HG03066 (cell line): ENCODE data around the gene PDZRN4.
"Not testable (repeated sequence)": the region's sequence is repeated elsewhere in the genome, so short reads cannot be mapped to it uniquely, and the experiment has no call there.

Experiments used
- ATAC-seq: cut with Tn5 transposase; IDR thresholded peaks from one replicate; pipeline ENCODE4 v1.9.1; 2021; ENCODE audit warnings: low read depth; ENCODE audit not compliant: unreplicated experiment

Gene PDZRN4

DNA sequence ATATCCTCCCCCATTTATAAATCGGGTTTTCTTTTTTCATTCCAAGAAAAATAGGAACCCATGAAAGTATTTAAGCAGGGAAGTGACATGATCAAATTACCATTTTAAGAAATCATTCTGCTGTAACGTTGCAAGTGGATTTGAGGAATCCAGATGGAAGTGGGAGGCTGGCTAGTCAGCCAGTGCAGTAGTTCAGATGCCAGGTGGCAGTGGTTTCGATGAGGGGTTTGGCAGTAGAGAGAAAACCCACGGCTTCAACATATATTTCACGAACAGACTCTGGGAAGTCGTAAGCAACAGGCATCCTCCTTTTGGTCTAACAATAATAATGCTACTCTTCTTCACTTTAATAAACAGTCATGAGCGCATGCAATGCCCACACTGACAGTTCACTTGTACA lies 25.0 kb downstream of the PDZRN4 start:
- no peak for ATAC-seq

DNA sequence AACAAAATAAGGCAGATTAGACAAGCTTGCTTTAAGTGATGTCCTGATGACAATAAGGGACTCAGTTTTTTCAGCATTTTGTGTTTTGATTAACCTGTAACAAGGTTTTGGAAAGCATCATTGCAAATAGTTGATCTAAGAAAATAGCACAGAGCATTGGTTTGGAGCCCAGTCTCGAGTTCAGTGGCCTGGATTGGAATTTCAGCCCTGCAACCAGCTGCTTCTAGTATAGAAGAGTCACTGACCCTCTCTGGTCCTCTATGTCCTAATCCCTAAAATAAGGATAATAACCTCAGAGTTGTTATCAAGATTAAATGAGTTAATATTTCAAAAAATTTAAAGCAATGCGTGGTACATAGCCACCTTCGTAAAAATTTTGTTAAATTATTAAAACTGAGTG lies 25.5 kb downstream of the PDZRN4 start:
- no peak for ATAC-seq

DNA sequence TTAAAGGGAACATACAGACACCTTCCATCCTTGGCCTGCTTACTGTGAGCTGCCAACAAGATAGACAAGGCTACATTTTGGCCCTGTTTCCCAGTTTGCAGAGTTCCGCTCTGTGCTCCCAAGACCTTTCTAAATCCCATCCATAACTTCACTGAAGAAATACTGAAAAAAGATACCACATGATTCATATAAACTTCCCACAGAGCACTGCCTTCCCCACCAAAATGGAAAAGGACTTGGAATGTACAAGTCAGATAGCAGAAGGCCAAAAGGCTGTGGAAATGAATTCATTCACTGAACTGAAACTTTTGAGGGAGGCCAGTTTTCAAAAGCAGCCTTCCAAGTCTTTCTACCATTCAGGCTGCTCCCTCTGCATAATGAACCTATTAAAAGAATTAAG lies 29.6 kb downstream of the PDZRN4 start:
- ATAC-seq, result no peak

DNA sequence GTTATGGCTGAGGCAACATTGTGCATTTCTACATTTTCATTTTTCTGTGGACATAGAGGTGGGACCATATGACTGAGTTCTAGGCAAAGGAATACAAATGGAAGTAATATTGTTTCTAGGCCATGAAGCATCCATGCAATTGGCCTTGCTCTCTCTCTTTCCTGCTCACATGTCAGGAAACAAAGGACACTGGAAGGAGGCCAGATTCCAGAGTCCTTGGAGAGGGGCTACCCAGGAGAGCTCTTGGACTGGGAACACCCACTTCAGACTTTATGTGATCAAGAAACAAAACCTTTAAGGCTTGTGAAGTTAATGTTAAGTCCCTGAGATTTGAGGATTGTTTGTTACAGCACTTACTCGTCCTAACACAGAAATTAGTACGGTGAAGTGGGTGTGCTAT lies 32.8 kb downstream of the PDZRN4 start:
- ATAC-seq, result no peak

DNA sequence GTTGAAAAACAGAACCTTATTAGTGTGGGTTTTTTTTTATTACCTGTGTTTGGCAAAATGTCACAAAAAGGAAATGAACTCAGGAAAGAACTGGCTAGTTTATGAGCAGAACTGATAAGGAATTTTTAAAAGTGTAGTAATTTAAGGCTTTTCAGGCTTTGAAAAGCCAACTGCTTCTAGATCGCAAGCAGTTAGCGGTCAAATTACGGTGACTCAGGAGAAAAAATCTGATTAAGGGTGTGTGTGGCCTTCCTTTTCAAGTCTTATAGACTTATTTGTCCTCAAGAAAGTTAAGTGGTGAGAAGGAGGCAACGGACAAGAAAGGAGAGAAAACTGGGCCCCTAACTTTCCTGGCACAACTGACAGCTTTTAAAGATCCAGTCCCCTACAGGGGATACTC lies 33.4 kb downstream of the PDZRN4 start:
- no peak for ATAC-seq

DNA sequence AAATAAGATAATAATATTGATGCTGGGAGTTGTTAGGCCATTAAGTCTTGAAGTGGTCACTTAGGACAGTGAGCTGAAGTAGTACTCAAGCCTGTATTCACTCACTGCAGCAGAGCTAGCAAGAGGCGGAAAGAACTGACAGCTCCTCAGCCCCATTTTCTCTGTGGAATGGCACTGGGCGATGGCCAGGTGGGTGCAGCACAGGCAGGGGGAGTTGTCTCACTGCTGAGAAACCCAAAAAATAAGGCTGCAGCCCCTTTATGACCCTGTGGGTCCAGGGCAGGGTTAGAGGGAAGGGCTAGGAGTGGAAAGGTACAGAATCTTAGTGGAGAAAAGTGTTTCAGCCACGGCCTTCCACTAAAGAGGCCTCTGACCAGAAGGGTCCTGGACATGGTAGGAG lies 35.5 kb downstream of the PDZRN4 start:
- no peak for ATAC-seq

DNA sequence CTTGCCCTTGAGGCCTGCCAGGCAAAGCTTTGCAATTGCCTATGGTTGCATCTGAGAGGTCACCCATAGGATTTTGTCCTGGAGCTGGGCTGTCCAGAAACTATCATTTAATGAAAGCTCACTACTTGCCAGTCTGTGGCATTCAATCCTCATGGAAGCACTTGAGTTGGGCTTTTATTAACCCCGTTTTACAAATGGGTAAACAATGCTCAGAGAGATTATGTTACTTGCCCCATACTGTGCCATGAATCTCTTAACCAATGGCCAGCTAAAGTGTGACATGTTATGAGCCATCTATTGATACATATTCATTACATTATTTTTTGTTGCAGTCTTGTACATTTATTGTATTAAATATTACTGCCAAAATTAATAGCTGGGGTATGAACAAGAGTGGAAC lies 35.9 kb downstream of the PDZRN4 start:
- no peak for ATAC-seq

DNA sequence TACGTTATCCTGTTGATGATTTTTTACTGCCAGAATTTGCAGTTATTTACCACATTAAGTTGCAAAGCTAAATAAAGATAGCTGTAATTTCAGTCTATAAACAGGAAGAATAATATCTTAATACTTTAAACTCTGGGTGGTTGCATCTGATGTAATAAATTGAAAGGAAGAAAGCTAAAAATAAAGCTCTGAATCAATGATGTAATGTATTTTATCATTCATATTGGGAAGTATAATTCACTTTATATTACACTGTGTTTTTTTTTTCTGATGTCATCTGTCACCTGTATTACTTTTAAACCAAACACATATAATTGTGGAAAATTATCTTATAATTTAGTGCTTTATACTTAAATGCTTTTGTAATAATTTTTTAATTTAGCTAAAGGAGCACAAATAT lies 37.1 kb downstream of the PDZRN4 start:
- ATAC-seq, result no peak

DNA sequence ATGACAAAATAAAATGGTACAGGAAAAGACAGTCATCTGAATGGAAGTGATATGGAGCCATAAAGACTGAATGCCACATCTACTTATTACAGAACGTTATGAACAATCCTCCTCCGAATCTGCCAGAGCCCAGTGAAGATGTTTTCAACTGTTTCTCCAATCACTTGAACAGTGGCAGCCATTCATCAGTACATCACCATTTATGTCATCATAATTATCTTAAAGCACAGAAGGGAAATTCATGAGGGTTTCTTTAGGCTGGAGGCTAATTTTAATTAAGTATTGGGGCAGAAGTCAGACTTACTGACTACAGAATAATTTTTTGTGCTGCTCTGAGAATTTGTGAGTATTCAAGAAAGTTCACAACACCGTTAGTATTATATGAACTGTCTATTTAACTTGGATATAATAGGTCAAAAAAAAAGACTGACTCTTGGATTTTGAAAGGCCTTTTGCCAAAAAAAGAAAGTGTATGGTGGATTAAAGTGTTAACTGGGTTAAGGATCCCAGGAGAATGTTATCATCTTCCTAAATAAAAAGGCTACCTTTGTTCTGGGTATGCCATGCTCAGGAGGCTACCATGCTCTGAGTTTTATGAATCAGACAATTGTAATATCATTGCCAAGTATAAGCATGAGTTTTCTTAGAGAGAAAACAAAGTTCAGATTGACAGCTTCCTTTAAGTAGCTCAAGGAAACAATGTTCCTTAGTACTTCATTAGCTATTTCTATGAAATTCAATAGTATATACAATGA lies 40.1 kb downstream of the PDZRN4 start:
- no peak for ATAC-seq

DNA sequence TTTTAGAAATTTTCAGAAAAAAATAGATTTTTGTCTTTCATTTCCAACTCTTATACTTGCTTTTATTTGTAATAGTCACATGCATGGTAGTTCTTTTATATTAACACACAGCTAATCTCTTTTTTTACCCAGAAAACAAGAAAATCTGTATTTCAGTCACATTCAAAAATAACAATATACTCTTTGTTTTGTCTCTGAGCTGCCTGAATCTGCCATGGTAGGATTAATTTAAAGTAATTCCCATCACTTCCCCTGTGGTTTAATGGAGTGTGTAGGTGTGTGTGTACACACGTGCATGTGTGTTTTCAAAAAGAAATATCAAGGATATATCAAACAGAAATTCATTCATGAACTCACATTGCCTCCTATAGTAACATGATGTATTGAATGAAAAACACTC lies 42.6 kb downstream of the PDZRN4 start:
- ATAC-seq, result no peak

DNA sequence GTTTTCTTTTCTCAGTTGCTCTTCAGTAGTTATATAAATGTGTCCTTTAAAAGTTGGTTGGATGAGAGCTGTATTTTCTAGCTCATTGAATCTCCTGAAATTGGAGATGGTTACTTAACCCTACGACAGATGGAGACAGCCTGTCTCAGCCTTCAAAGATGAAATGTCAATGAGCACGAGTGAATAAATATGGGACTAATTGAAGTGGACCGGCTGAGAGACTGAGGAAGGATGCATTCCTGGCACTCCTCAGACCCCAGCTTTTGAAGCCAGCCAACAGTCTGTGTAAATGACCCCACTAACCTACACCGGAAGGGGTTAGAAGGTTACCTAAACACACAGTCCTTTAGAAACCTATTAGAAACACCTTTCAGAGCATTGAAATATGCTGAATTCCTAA lies 46.6 kb downstream of the PDZRN4 start:
- no peak for ATAC-seq

DNA sequence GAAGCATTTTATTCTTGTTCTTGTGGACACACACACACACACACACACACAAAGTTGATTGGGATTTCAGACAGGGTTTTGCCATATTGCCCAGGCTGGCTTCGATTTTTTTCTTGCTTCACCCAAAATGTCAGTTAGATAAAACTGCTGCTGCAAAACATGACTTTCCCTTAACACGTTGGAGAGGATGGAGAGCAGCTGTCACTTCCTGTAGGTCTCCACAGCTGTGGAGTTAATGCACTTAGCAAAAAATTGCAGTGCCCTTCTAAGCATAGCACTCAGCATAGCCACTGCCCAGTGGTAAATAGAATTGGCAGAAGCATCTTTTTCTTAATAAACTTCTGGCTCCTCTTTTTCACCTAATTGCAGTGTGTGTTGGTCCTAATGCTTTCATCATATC lies 54.5 kb downstream of the PDZRN4 start:
- no peak for ATAC-seq

DNA sequence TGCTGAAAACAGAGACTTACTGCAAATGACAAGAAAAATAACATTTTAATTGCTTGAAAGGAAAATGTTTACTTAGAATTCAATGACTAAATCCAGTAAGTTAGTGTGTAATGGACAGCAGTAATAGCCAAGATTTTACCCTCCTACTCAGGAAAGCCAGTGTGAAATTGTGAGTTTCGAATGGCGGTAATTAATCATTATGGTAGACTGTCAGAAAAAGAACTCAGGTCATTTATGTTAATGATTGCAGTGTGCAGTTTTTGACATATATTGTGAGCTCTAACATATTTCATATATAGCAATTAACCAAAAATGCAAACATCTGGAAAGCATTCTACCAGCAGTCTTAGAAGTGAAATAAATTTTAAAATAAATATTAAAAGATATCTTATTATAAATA lies 60.3 kb downstream of the PDZRN4 start:
- ATAC-seq, result no peak

DNA sequence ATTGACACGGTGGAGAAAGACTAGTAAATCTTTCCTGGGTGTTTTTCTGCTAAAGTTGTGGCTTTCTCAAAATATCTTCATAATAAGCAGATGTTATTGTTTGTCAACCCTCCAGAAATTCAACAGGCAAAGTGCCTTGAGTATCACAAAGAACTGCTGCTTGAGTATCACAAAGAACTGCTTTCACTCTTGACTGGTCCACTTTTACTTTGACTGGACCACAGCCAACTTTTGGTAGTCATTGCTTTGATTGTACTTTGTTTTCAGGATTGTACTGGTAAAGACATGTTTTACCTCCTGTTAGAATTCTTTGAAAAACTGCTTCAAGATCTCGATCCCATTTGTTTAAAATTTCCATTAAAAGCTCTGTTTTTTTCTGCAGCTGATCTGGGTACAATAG lies 62.6 kb downstream of the PDZRN4 start:
- ATAC-seq, result no peak

DNA sequence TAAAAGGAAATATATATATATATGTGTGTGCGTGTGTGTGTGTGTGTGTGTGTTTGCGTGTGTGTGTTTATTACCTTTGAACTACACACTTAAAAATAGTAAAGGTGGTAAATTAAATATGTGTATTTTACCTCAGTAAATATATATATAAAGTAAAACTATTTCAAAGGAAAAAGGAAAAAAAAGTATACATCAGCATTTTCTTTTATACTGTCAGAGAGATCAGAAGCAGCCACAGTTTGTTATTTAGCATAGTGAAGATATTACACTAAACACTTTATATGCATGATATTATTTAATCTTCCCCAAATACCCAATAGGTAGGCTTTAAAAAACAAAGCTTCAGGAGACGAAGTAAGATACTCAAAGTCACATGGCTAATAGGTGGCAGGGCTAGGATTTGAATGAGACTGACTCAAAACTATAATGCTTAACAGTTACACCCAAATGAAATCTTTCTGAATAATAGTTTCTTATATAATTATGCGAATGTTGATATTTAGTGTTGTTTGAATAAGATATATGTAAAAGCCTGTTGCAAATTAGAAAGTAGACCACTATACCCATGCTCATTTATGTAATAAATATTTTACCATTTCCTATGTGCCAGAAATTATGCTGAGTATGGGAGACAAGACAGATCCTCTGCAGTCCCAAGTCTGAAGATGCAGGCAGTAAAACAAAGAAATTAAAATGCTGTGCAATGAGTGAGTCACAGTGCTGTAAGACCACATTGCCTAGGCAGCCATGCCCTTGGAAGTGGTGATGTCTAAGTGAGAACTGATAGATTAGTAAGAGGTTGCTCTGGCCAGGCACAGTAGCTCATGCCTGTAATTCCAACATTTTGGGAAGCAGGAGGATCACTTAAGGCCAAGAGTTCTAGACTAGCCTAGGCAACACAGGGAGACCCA lies 66.1 kb downstream of the PDZRN4 start:
- no peak for ATAC-seq

DNA sequence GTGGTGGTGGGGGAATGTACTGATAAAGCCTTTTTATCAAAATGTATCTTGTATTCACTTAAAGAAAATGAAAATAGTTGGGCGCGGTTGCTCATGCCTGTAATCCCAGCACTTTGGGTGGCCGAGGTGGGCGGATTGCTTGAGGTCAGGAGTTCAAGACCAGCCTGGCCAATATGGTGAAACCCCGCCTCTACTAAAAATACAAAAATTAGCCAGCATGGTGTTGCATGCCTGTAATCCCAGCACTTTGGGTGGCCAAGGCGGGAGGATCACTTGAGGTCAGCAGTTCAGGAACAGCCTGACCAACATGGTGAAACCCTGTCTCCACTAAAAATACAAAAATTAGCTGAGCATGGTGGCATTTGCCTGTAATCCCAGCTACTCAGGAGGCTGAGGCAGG lies 75.1 kb downstream of the PDZRN4 start:
- ATAC-seq, result not testable (repeated sequence)

DNA sequence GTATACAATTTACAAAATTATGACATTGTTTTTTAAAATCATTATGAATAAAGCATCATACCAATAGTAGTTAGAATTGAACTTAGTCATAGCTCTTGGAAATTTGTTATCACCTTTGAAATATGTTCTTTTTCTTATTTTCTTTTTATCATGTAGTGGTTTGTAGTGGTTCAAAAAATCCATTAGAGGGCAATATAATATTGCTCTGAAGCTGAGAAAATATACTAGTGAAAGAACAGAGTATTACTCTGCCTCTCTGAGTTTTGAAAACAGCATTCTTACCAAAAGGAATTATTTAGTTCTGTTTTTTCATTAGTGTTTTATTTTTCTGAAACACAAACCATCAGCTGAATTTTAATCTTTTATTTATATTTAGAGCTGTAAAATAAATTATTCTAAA lies 76.2 kb downstream of the PDZRN4 start:
- ATAC-seq, result no peak

DNA sequence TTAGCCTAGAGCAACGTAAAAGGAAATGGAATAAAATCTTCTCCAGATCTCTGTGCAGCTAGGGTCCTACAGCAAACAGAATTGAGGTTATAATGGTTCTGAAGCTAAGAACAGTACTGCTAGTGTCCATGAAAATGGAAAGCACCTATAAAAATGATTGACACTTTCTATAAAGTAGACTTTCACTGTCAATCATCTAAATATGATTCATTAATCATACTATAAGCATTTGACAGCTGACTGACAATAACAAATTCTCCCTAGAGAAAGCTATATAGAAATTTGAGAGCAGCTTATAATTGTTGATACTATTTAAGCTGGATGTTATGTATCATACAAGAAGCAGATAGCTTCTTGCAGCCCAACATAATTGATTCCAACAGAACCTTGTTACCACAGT lies 80.9 kb downstream of the PDZRN4 start:
- ATAC-seq, result no peak

DNA sequence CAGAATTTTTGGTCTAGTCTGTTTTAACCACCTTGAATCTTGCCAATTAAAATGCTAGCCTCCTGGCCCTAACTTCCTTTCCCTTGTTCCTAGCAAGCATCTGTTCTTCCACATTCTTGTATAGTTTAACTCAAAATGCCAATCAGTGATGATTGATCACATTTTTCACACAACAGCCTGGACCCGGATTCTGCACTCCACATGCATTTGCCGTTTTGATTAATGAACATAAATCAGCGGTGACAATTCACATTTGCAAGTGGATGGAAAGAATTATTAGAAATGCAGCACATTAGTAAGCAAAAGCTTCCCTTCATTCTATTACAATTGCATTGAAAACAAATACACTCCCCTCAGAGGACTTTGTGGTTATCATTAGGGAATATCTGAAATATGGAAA lies 83.4 kb downstream of the PDZRN4 start:
- no peak for ATAC-seq

DNA sequence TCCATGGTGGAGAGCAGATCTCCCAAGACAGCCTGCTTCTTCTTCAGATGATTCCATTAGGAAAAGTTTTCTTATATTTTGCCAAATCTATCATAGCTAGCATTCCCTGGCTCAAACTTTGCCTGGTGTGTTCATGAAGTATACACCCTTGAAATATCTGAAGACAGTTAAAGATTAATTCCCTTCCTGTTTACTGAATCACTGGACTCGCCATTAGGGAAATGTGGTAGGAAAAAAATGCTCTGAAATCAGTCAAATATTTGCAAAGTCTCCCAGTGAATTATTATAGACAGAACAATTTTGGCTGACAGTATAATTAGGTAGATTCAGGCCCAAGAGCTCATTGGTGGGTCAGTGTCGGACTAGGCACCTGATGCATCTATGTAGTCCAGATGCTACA lies 86.5 kb downstream of the PDZRN4 start:
- no peak for ATAC-seq

DNA sequence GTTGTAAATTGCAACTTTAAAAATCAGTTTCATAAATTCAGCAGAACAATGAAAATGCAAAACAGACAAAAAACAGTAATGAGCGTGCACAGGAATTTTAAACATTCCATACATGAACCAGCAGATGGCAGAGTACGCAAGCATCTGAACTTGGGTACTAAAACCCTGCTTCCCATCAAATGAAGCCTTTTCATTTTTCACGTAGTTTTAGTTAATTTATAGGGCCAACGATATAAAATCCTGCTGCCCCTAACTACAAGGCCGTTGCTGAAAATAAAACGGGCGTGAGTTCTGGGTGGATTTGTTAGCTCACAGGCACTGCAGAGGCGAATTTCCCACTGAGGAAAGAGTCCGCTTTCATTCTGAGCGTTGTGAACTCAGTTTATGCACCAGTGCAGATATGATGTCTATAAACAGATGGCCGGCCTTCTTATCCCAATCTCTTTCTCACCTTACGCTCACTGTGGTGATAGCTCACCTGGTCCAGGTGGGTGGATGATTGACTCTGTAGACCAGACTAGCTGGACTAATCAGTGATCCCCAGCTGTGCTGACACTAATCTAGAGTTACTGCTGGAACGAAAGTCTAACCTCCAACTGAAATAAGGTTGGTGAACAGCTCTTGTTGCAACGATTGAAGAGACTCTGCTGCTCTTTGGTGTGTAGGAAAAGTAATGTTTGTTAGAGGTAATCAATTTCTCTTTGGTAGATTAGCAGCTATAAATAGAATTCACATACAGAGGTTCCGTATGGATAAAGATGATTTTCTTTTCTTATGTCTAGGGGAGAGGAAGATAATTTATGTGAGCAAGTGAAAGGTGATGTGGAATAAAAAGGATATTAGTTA lies 89.2 kb downstream of the PDZRN4 start:
- no peak for ATAC-seq
